ENCODE measurements around the gene RABAC1. TPM values are rescaled to one million over a fixed set of nuclear protein-coding genes. Genes with fewer than 3 reads are reported as not detected.

Gene RABAC1, protein sequence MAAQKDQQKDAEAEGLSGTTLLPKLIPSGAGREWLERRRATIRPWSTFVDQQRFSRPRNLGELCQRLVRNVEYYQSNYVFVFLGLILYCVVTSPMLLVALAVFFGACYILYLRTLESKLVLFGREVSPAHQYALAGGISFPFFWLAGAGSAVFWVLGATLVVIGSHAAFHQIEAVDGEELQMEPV
- total RNA-seq (2022; extraction: Qiagen RNA extraction), result 204 to 299 TPM (median 270 TPM) in 5 replicates

DNA sequence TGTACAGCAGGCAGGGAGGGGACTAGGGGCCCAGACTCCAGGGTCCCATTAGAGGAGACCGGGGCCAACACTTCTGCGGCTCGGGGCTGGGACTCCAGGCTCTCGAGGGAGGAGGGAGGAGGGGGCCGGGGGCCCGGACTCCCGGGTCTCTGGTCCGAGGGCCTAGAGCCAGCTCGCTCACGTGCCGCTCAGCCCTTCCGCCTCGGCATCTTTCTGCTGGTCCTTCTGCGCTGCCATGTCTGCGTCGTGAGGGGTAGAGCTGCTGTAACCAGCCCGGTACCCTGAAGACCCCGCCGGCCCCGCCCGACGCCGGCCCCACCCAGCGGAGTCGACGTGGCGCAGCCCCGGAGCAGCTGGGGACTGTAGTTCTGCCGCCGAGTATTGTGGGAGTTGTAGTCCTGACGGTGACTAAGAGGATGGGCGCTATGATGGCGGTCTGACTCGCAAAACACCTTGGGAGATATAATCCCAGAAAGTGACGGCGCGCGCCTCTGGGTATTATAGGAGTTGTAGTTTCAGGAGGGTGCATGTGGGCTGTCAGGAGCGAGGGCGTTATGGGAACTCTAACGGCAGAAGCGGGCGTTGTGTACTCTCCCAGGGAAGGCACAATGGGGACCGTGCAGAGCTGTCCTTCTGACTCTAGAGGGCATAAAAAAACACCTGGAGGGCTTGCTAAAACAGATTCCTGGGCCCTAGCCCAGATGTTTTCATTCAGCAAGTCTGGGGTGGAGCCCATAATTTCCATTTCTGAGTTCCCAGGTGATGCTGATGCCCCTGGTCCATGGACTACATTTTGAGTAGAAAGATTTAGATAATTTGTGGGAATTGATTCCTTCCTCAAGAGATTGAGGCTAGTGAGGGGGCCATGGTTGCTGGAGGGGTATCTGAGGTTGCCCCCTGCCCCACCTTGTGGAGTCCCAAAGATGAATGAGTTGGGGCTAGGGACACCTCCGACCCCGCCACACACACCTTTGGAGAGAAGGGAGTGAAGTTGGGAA lies at the start of gene RABAC1:
Gene RABAC1 (minus strand): TSS at position 266 of the 998 bp plus-strand sequence. CDS start 29 bp downstream, at position 237.

DNA sequence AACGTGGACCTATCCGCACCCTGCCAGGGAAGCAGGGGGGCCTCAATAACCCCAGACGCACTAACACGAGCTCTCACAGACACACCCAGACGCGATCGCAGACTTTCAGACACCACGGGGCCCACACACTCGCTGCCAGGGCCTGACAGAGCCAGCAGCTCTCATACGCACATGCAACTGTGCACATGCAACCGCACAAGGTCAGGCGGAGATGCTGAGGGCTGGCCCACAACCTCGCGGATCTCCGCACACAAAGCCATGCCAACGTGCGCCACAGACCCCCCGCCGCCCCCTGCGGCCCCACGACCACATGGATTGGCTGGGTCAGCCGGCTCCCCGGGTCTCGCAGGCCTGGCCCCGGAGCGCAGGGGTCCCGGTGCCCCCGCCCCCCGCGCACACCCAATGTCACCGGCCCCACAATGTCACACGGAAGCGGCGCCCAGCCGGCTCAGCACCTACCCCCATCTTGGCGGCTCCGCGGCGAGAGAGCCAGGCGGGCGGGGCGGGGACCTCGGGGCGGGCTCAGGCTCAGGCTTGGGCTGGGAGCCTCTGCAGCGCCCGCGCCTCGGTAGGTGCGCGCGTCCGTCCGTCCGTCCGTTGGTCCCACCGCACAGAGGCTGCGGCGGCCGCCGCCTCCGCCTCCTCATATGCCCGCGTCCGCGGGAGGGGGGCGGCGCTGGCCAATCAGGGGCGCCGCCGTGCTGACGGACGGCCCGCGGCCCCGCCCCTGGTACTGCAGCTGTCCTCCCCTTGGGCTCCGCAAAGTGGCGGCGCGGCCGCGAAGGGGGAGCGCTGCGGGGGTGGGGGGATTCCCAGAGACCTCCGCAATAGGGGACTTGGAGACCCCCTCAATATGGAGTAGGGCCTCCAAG lies 34.7 kb upstream of the RABAC1 start, which contains the start of gene ATP1A3:
Gene ATP1A3 (minus strand): TSS at position 619 of the 872 bp plus-strand sequence. CDS start 154 bp downstream, at position 465.

DNA sequence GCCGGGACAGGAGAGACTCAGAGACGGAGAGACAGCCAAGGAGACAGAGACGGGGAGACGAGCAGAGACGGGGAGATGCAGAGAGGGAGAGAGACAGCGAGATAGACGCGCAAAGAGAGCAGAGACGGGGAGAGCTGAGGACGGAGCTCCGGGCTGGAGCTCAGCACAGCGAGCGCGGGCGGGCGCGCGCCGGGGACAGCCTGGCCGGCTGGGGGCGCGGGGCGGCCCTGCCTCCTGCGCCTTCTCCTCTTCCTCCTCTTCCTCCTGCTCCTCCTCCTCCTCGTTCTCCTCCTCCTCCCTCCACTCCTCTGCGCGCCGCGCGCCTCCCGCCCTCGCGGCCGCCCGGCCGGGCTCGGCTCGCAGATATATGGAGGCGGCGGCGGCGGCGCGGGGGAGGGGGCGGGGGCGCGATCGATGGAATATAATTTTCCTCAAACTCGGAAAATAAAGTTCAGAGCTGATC lies 30.9 kb downstream of the RABAC1 start, which contains the start of gene ERFL:
Gene ERFL (minus strand): TSS at position 229 of the 463 bp plus-strand sequence. CDS start 15,530 bp downstream, outside the sequence.

Other genes starting within 250 kb of the RABAC1 start
- 13.8 to 21.7 TPM (median 18.1 TPM) in 5 replicates for gene CEACAM6, start 203.8 kb downstream of the RABAC1 start, total RNA-seq (2022; extraction: Qiagen RNA extraction)
- not detected in 5 replicates for gene CEACAM3, start 162.7 kb downstream of the RABAC1 start, total RNA-seq (2022; extraction: Qiagen RNA extraction)
- gene LYPD4, start 114.6 kb downstream of the RABAC1 start, total RNA-seq (2022; extraction: Qiagen RNA extraction), result not detected in 5 replicates
- gene DMRTC2, start 114.3 kb downstream of the RABAC1 start, total RNA-seq (2022; extraction: Qiagen RNA extraction), result not detected in 5 replicates
- 8,904 to 10,355 TPM (median 9,424 TPM) in 5 replicates for gene RPS19, start 99.1 kb downstream of the RABAC1 start, total RNA-seq (2022; extraction: Qiagen RNA extraction)
- 0.80 to 1.3 TPM (median 1.0 TPM) in 5 replicates for gene CD79A, start 82.0 kb downstream of the RABAC1 start, total RNA-seq (2022; extraction: Qiagen RNA extraction)
- gene ARHGEF1, start 76.1 kb downstream of the RABAC1 start, total RNA-seq (2022; extraction: Qiagen RNA extraction), result 77.7 to 113 TPM (median 104 TPM) in 5 replicates
- gene ERFL, start 30.9 kb downstream of the RABAC1 start, total RNA-seq (2022; extraction: Qiagen RNA extraction), result 0.22 to 0.37 TPM (median 0.28 TPM) in 5 replicates
- 3.3 to 4.9 TPM (median 4.2 TPM) in 5 replicates for gene ATP1A3, start 34.9 kb upstream of the RABAC1 start, total RNA-seq (2022; extraction: Qiagen RNA extraction)
- gene GRIK5, start 110.9 kb upstream of the RABAC1 start, total RNA-seq (2022; extraction: Qiagen RNA extraction), result 0.23 to 0.66 TPM (median 0.42 TPM) in 5 replicates
- 30.3 to 40.3 TPM (median 37.8 TPM) in 5 replicates for gene ZNF574, start 116.8 kb upstream of the RABAC1 start, total RNA-seq (2022; extraction: Qiagen RNA extraction)
- gene POU2F2, start 173.1 kb upstream of the RABAC1 start, total RNA-seq (2022; extraction: Qiagen RNA extraction), result 0.23 to 0.45 TPM (median 0.35 TPM) in 5 replicates